Immature natural killer cell (primary cell): ENCODE results near the gene HSPA14. TPM values are rescaled to one million over a fixed set of nuclear protein-coding genes. Genes with fewer than 3 reads are reported as not detected.
A peak's percentile ranks its signal among the peaks of the same experiment; 100 is the strongest.
"Not testable (repeated sequence)": the region's sequence is repeated elsewhere in the genome, so short reads cannot be mapped to it uniquely, and the experiment has no call there.

ENCODE experiments used
- DNase-seq, 3 donors: peaks; one replicate each; pipeline ENCODE4 v3.0.0; 2022; ENCODE audit warnings: mixed read lengths in 1 of 3
- H3K27ac Mint-ChIP-seq, 6 donors: one replicate each; pipeline ENCODE4 v1.8.0; 2020; ENCODE audit warnings: mixed read lengths in 6 of 6, mild to moderate bottlenecking in 5 of 6, inconsistent platforms in 4 of 6, moderate library complexity in 3 of 6
- H3K27me3 Mint-ChIP-seq, 3 donors: one replicate each; pipeline ENCODE4 v1.8.0; 2020 to 2021; ENCODE audit warnings: low read depth in 3 of 3, mild to moderate bottlenecking in 3 of 3, mixed read lengths in 3 of 3, moderate library complexity in 3 of 3, inconsistent platforms in 1 of 3
- H3K36me3 Mint-ChIP-seq, 3 donors: one replicate each; pipeline ENCODE4 v1.8.0; 2020; ENCODE audit warnings: mixed read lengths in 3 of 3, inconsistent platforms in 2 of 3, mild to moderate bottlenecking in 2 of 3
- H3K4me1 Mint-ChIP-seq, 2 donors: one replicate each; pipeline ENCODE4 v1.8.0; 2020; ENCODE audit warnings: inconsistent platforms in 2 of 2, mild to moderate bottlenecking in 2 of 2, mixed read lengths in 2 of 2, moderate library complexity in 1 of 2
- H3K4me3 Mint-ChIP-seq, 5 donors: one replicate each; pipeline ENCODE4 v1.8.0; 2020; ENCODE audit warnings: mild to moderate bottlenecking in 5 of 5, mixed read lengths in 5 of 5, inconsistent platforms in 3 of 5, moderate library complexity in 3 of 5
- H3K9me3 Mint-ChIP-seq, 6 donors: one replicate each; pipeline ENCODE4 v1.8.0; 2020; ENCODE audit warnings: mild to moderate bottlenecking in 6 of 6, mixed read lengths in 6 of 6, inconsistent platforms in 4 of 6, moderate library complexity in 3 of 6
- polyA plus RNA-seq, 3 donors: library from polyadenylated mRNA; unstranded; fragments of 300-500 nt; fragmentation: Illumina TruSeq; gene quantifications; one replicate each; pipeline ENCODE4 v1.2.3, GENCODE V29; 2021

HSPA14 gene
- polyA plus RNA-seq, 3 donors from 2014 or later, result 17.0 to 22.0 (median 19.0) TPM

DNA sequence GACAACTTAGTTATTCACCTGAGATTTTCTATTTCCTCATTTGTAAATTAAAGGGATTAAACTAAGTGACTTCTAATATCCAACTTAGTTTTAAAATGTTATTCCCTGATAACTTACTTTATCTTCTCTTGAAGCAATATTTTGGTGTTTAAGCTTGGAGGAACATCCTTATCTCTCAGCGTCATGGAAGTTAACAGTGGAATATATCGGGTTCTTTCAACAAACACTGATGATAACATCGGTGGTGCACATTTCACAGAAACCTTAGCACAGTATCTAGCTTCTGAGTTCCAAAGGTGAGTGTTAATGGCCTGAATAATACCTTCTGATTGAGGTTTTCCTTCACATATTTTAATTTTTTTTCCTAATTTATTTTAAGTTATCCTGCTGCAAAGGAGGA, 14.1 kb downstream of the HSPA14 start:
- H3K4me1 Mint-ChIP-seq, result peaks cover 0 to 5% of the 10 kb centered on the region in 2 donors
- no peaks in the 10 kb centered on the region for H3K9me3 Mint-ChIP-seq
- H3K27me3 Mint-ChIP-seq, result no peaks in the 10 kb centered on the region
- no peak overlapping the region for H3K27ac Mint-ChIP-seq
- H3K4me3 Mint-ChIP-seq, result no peak overlapping the region
- peaks cover 26 to 35% (median 33%) of the 10 kb centered on the region in 3 donors for H3K36me3 Mint-ChIP-seq
- no peak for DNase-seq

DNA sequence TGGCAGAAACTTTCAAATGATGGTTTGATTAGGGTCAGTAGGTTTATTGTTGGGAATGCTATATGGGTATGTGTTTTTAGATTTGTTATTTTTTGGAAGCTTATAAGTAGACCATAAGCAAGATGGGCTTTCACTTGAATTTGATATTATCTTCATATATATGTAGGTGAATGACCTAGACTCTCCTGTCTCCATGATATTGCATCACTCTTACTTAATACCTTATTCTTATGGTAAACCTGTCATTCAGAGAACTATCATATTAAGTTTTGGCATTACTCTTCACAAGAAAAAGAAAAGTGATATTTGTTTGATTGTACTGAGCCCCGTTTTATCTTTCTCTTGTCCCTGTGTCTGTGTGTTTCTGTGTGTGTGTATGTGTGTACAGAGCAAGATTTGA, 17.3 kb downstream of the HSPA14 start:
- no peak overlapping the region for H3K4me3 Mint-ChIP-seq
- H3K27me3 Mint-ChIP-seq, result no peaks in the 10 kb centered on the region
- H3K36me3 Mint-ChIP-seq, result peaks cover 28 to 40% (median 30%) of the 10 kb centered on the region in 3 donors
- H3K9me3 Mint-ChIP-seq, result no peaks in the 10 kb centered on the region
- DNase-seq, result no peak
- no peak overlapping the region for H3K27ac Mint-ChIP-seq
- peaks cover 0 to 7% of the 10 kb centered on the region in 2 donors for H3K4me1 Mint-ChIP-seq

DNA sequence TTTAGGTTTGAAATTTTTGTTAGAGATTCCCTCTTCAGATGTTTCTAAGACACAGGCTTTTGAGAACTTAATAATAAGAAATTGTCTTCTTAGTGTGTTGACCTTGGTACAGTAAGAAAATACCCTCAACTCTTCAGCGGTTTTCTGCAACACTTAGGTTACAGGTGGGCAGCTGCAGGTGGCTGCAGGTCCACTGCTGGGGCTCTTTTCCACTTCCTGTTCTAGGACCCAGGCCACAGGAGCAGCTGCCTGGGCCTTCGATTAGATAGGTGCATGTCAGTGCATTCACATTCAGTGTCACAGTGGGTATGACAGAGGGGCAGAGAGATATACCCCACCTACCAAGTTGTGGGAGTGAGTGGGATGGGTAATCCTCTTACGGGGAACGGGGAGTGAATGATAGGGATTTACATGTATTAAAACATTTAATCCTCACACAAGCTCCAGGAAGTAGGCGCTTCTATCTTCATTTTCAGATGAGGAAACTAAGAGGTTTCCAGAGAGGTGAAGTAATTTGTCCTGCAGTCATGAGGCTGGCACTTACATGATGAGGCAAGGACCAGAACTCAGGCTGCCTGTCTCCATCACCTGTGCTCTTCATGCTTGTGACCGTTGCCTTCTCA, 20.3 kb downstream of the HSPA14 start:
- H3K4me1 Mint-ChIP-seq, result peaks cover under 1 to 7% of the 10 kb centered on the region in 2 donors
- H3K9me3 Mint-ChIP-seq, result no peaks in the 10 kb centered on the region
- H3K4me3 Mint-ChIP-seq, result no peak overlapping the region
- no peak for DNase-seq
- no peaks in the 10 kb centered on the region for H3K27me3 Mint-ChIP-seq
- H3K27ac Mint-ChIP-seq, result no peak overlapping the region
- H3K36me3 Mint-ChIP-seq, result peaks cover 12 to 37% (median 24%) of the 10 kb centered on the region in 3 donors

DNA sequence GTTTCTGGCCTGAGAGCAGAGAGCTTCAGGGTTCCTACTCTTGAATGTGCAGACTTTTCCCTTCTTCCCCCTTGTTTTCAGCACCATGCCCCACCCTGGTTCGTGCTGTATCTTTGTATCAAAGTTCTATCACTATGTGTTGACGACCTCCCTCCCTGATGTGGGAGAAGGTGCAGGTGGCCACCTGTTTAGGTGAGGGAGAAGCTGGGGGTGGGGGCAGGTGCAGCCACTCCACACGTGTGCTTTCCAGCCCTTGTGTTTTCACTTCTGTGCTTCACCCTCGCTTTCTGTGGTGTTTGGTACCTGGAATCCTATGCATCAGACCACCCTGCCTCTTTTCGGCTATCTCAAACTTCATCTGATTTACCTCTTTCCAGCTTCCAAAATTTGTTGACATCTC, 20.9 kb downstream of the HSPA14 start:
- DNase-seq, result no peak
- Mint-ChIP-seq H3K36me3 (peaks cover 15 to 33% (median 22%) of the 10 kb centered on the region in 3 donors), H3K4me3 (no peak overlapping the region), H3K27me3 (no peaks in the 10 kb centered on the region), H3K9me3 (no peaks in the 10 kb centered on the region), H3K4me1 (peaks cover 2 to 7% of the 10 kb centered on the region in 2 donors), H3K27ac (peak overlapping the region in 1 of 6 donors; percentile 30)

DNA sequence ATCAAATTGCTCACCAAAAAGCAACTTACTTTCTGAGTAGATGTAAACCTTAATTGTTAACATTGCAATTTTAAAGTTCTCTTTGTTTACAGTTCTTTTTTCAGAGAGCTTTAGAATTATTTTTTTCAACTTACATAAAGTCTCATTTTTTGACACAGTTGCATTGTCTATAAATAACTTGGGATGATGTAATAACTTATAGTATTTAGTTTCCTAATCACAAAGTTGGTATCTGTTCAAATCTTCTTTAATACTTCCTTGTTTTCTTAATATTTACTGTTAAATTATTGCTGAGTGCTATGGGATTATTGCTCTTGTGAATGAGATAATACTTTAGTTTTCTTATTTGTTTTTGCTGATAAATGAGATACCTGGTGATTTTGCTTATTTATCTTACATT, 21.7 kb downstream of the HSPA14 start:
- no peaks in the 10 kb centered on the region for H3K9me3 Mint-ChIP-seq
- no peak overlapping the region for H3K4me3 Mint-ChIP-seq
- peaks cover 8 to 33% (median 15%) of the 10 kb centered on the region in 3 donors for H3K36me3 Mint-ChIP-seq
- peaks cover 0 to 2% (median 0%) of the 10 kb centered on the region in 3 donors for H3K27me3 Mint-ChIP-seq
- H3K27ac Mint-ChIP-seq, result peak overlapping the region in 1 of 6 donors; percentile 30
- peaks cover 2 to 7% of the 10 kb centered on the region in 2 donors for H3K4me1 Mint-ChIP-seq
- DNase-seq, result no peak

DNA sequence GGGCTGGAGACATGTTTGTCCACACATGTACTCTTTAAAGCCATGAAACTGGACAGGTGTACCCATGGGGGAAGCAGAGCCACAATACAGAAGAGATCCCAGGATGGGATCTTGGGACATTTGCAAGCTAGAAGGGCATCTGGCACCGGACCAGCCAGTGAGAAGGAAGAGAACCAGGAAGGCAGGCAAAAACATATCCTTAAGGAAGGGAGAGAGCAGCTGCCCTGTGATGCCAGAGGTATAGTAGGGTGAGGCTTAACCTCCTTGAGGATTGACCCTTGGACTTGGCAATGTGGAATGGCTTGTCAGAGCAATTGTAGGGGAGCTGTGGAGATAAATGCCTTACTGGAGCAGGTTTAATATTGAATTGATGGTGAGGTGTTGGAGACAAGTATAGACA, 22.7 kb downstream of the HSPA14 start:
- Mint-ChIP-seq H3K27me3 (peaks cover 0 to 2% (median 0%) of the 10 kb centered on the region in 3 donors), H3K4me3 (no peak overlapping the region), H3K9me3 (no peaks in the 10 kb centered on the region), H3K36me3 (peaks cover 7 to 28% (median 11%) of the 10 kb centered on the region in 3 donors), H3K4me1 (peaks cover 2 to 7% of the 10 kb centered on the region in 2 donors), H3K27ac (peak overlapping the region in 1 of 6 donors; percentile 55)
- DNase-seq, result no peak

DNA sequence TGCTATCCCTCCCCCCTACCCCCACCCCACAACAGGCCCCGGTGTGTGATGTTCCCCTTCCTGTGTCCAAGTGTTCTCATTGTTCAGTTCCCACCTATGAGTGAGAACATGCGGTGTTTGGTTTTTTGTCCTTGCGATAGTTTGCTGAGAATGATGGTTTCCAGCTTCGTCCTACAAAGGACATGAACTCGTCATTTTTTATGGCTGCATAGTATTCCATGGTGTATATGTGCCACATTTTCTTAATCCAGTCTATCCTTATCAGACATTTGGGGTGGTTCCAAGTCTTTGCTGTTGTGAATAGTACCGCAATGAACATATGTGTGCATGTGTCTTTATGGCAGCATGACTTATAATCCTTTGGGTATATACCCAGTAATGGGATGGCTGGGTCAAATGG, 26.4 kb downstream of the HSPA14 start:
- H3K4me3 Mint-ChIP-seq, DNase-seq, H3K4me1 Mint-ChIP-seq, H3K27me3 Mint-ChIP-seq, H3K9me3 Mint-ChIP-seq, H3K27ac Mint-ChIP-seq: not testable (repeated sequence)
- H3K36me3 Mint-ChIP-seq, result peaks cover 11 to 25% (median 25%) of the 10 kb centered on the region in 3 donors

DNA sequence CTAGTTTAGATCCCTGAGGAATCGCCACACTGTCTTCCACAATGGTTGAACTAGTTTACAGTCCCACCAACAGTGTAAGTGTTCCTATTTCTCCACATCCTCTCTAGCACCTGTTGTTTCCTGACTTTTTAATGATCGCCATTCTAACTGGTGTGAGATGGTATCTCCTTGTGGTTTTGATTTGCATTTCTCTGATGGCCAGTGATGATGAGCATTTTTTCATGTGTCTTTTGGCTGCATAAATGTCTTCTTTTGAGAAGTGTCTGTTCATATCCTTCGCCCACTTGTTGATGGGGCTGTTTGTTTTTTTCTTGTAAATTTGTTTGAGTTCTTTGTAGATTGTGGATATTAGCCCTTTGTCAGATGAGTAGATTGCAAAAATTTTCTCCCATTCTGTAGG, 26.8 kb downstream of the HSPA14 start:
- not testable (repeated sequence) for H3K4me1 Mint-ChIP-seq, DNase-seq, H3K4me3 Mint-ChIP-seq, H3K27ac Mint-ChIP-seq, H3K27me3 Mint-ChIP-seq, H3K9me3 Mint-ChIP-seq
- peaks cover 15 to 29% (median 29%) of the 10 kb centered on the region in 3 donors for H3K36me3 Mint-ChIP-seq

DNA sequence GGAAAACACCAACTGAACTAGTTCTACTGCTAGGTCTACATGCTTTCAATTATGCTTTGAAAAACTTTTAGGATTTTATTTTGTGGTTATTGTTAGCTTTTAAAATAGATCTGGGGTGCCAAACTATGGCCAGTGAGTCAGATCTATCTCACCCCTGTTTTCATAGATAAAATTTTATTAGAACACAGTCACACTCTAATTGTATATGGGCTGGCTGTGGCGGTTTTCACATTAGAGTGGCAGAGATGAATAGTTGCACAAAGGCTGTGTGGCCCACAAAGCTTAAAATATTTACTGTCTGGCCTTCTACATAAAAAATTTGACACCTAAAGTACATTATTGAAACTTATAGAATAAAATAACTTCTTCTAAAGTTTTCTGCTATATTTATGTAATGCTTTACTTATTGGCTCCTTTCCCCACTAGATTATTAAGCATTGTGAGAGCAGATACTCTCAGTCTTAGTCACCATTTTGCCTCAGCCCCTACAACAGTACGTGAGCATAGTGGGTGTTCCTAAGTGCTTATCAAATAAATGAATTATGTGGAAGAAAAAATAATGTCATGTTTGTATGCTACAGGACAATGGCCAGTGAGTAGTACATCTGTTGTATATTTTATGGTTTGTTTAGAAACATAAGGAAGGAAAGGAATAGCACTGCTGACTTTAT, 35.1 kb downstream of the HSPA14 start:
- Mint-ChIP-seq H3K36me3 (peaks cover 8 to 19% (median 14%) of the 10 kb centered on the region in 3 donors), H3K27ac (peak overlapping the region in 1 of 6 donors; percentile 1), H3K27me3 (peaks cover 0 to 4% (median 3%) of the 10 kb centered on the region in 3 donors), H3K4me1 (peaks cover 14 to 17% of the 10 kb centered on the region in 2 donors), H3K9me3 (no peaks in the 10 kb centered on the region), H3K4me3 (no peak overlapping the region)
- DNase-seq, result no peak

DNA sequence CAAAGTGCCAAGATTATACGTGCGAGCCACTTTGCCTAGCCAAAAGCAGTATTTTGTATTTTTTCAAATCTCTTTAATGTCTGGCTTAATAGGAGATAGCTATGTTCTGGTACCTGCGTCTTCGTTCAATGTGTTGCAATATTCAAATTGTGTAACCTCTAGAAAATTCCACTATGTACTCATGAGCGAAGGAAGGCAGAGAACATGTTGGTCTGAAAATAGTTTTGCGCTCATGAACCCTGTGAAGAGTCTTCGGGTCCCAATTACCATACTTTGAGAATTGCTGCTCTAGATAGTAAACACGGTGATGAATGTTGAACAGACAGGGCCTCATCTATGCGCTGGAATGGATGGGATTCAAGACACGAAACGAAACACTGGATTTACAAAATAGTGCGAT, 37.8 kb downstream of the HSPA14 start:
- H3K4me3 Mint-ChIP-seq, result peak overlapping the region in 1 of 5 donors; percentile 21
- no peaks in the 10 kb centered on the region for H3K9me3 Mint-ChIP-seq
- peaks cover 20 to 29% of the 10 kb centered on the region in 2 donors for H3K4me1 Mint-ChIP-seq
- peaks cover 0 to 5% (median 0%) of the 10 kb centered on the region in 3 donors for H3K36me3 Mint-ChIP-seq
- peaks cover 0 to 11% (median 9%) of the 10 kb centered on the region in 3 donors for H3K27me3 Mint-ChIP-seq
- no peak for DNase-seq
- peak overlapping the region in 2 of 6 donors; percentile 10 to 22 for H3K27ac Mint-ChIP-seq

DNA sequence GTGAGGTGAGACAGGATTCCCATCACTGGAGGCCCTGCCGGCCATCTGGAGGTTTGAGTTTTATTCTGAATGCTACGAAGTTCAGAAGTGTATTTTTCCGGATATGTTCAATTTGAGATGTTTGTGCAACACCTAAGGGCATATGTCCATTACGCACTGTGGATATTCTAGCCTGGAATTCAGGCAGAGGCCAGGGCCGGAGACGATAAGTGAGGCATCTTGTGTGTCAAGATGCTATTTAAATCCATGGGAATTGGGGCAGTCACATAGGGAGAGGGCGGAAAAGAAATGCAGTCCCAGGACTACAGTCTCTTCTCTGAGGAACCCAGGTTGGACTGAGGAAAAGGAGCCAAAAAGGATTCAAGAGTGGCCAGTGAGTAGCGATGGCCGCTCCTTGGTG, 38.7 kb downstream of the HSPA14 start:
- H3K27ac Mint-ChIP-seq, result peak overlapping the region in 4 of 6 donors; percentile 9 to 79 (median 48)

DNA sequence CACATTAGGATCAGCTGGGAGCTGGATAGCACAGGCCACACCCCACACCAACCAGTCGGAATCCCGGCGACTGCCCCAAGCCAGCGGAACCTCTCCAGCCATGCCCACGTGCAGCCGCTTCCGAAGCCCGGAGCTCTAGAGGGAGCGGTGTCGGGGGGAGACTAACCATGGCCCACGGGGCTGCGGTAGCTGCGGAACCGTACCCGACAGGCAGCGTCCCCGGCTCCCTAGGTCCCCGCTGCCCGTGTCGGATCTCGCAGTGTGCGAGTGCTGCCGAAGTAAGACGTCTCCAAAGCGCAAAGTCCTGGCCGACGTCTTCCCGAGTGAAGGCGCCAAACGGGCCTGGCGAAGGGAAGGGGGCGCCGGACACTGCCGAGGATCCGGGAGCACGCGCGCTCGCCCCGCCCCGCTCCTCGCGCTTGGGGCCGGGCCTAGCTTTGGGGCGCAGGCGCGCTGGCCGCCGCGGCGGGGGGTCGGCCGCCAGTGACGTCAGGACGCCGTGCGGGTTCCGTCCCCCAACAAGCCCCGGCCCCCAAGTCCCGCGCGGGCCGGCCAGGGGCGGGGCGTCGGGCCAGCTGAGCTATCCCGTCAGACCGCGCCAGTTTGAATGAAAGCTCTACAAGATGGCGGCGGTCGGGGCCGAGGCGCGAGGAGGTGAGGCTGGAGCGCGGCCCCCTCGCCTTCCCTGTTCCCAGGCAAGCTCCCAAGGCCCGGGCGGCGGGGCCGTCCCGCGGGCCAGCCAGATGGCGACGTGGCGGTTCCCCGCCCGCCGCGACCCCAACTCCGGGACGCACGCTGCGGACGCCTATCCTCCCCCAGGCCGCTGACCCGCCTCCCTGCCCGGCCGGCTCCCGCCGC, 40.4 kb downstream of the HSPA14 start, which contains the start of gene SUV39H2:
Gene SUV39H2, plus strand, starts transcription at position 601 of the 858 bp plus-strand sequence. Its CDS starts 23 bp downstream, at position 624.
- Mint-ChIP-seq H3K27ac (peak within 1 kb of the TSS; percentile 82 to 93 (median 85)), H3K36me3 (no peaks in the 10 kb centered on the region), H3K27me3 (peaks cover 0 to 11% (median 9%) of the 10 kb centered on the region in 3 donors), H3K9me3 (no peaks in the 10 kb centered on the region), H3K4me3 (peak within 1 kb of the TSS; percentile 93 to 96 (median 94)), H3K4me1 (peaks cover 20 to 29% of the 10 kb centered on the region in 2 donors)
- peak; percentile 93 to 95 (median 94) for DNase-seq

More for the DNA sequence above, 38.7 kb downstream of the HSPA14 start:
- peak overlapping the region; percentile 93 to 96 (median 94) for H3K4me3 Mint-ChIP-seq
- H3K9me3 Mint-ChIP-seq, result no peaks in the 10 kb centered on the region
- DNase-seq, result no peak
- peaks cover 0 to 11% (median 9%) of the 10 kb centered on the region in 3 donors for H3K27me3 Mint-ChIP-seq
- H3K36me3 Mint-ChIP-seq, result no peaks in the 10 kb centered on the region
- peaks cover 20 to 29% of the 10 kb centered on the region in 2 donors for H3K4me1 Mint-ChIP-seq

DNA sequence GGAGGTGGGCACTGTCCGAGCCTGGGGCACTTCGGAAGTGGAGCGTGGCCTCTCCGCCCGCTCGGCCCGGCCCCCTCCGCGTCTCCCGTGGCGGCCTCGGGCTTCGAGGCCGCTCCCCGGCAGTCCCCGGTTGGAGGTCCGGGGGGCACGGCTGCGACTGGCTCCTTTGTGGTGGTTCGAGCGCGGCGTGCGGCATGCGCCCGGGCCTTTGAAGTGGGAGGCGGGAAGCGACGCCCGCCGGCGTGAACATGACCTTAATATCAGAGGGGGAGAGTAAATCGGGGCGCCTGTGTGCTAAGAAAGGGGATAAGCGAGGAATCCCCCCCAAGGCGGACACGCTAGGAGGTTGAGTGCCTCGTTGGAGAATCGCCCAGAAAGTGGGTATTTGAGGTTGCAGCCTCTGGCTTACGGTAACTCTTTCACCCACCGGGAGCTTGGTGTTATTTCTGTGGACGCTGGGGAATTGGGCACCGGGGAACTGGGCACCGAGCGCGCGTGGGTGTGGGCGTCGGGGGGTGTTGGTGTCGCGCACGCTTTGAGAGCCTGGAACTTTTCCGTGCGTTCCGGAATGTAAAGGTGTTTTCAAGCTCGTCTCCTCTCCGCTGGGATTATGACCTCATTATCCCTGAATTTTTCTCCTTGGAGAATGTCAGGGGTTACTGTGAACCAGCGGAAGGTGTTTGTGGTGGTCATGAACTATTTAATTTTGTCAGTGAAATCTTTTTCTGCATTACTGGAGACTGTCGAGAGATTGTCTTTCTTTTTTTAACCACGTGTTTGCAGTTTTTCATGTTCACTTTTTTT, 41.2 kb downstream of the HSPA14 start:
- peaks cover 0 to 11% (median 9%) of the 10 kb centered on the region in 3 donors for H3K27me3 Mint-ChIP-seq
- H3K27ac Mint-ChIP-seq, result peak overlapping the region in 5 of 6 donors; percentile 45 to 86 (median 66)
- H3K4me3 Mint-ChIP-seq, result peak overlapping the region; percentile 87 to 93 (median 89)

More for the DNA sequence above, 41.2 kb downstream of the HSPA14 start:
- peaks cover 20 to 29% of the 10 kb centered on the region in 2 donors for H3K4me1 Mint-ChIP-seq
- peak in 2 of 3 donors; percentile 18 to 34 for DNase-seq
- no peaks in the 10 kb centered on the region for H3K9me3 Mint-ChIP-seq
- H3K36me3 Mint-ChIP-seq, result no peaks in the 10 kb centered on the region
